Epithelial cell of proximal tubule (primary cell): Measurements from ENCODE around the gene WLS. TPM values are rescaled to one million over a fixed set of nuclear protein-coding genes. Genes with fewer than 3 reads are reported as not detected.

Source experiments
- DNase-seq: peaks from one replicate; pipeline ENCODE4 v3.0.0-alpha.2; 2011; ENCODE audit warnings: low read depth
- H3K4me3 ChIP-seq: 2 replicates; pipeline ENCODE4 v1.5.1; 2011; ENCODE audit warnings: low read depth, mild to moderate bottlenecking, low read length
- total RNA-seq: library from RNA; depleted of rRNA; stranded (reverse); fragments of >200 nt; gene quantifications from 2 replicates; pipeline ENCODE4 v1.2.3, GENCODE V29; 2015
- TF ChIP-seq, protein P1 (sequence below): conservative IDR thresholded peaks from 2 replicates; pipeline ENCODE4 v1.5.1; 2012; ENCODE audit warnings: low read depth, mild to moderate bottlenecking, low read length

The WLS gene
- total RNA-seq, 1 donor from 2014 or later, result 14.4 TPM

DNA sequence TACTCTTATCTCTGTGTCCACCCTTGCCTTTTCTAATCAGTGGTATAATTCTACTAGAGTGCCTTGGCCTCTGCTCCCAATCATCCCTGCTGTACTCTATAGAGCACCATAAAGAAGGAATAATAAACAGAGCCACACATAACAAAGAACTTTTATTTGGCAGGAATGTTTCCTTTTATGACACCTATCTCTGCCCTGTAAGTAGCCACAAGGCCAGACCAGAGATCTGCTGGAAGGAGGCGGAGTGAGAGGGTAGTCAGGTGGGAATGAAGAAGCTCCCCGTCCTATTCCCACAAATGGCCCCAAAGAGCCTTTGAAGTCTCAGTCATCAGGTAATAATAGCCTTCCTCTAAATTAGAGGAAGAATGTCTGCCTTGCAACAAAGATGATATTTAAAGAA lies 32.7 kb downstream of the WLS start:
- no peak overlapping the region for H3K4me3 ChIP-seq
- DNase-seq, result no peak
- TF ChIP-seq, protein P1, sequence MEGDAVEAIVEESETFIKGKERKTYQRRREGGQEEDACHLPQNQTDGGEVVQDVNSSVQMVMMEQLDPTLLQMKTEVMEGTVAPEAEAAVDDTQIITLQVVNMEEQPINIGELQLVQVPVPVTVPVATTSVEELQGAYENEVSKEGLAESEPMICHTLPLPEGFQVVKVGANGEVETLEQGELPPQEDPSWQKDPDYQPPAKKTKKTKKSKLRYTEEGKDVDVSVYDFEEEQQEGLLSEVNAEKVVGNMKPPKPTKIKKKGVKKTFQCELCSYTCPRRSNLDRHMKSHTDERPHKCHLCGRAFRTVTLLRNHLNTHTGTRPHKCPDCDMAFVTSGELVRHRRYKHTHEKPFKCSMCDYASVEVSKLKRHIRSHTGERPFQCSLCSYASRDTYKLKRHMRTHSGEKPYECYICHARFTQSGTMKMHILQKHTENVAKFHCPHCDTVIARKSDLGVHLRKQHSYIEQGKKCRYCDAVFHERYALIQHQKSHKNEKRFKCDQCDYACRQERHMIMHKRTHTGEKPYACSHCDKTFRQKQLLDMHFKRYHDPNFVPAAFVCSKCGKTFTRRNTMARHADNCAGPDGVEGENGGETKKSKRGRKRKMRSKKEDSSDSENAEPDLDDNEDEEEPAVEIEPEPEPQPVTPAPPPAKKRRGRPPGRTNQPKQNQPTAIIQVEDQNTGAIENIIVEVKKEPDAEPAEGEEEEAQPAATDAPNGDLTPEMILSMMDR, result no peak

DNA sequence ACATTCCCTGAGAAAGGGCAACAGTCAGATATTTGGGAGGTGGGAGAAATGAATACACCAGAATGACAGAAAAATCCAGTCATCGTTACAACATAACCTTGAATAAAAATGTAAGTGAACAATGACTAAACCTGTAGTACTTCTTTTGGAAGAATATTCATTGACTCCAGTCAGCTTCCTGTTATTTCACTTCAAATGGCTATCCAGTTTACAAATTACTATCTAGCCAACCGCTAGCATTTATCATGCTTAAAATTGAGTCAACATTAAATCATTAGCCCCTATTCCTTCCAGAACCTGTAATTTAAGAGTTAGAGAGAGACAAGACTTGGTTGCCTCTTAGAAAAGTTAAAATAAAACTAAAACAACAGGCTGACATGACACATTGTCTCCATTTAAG lies 33.6 kb downstream of the WLS start:
- no peak for DNase-seq
- TF ChIP-seq, protein P1, result no peak
- H3K4me3 ChIP-seq, result no peak overlapping the region

DNA sequence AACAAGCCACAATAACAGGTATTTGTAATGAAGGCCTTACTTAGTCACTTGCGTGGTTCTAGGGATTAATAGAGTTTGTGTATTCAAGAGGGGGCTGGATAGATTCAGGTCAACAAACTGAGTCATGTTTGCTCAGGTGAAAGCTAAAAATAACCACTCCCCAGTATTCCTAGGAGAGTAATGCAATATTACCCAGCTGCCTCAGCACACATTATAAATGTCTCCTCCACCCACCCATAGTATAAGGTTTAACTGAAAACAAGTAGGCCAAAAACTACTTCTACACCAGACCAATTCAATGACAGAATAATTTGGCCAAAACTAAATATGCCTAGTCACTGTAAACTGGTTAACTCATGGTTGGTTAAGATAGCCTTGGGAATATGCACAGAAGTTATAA lies 34.4 kb downstream of the WLS start:
- TF ChIP-seq, protein P1, result no peak
- DNase-seq, result no peak
- H3K4me3 ChIP-seq, result no peak overlapping the region

DNA sequence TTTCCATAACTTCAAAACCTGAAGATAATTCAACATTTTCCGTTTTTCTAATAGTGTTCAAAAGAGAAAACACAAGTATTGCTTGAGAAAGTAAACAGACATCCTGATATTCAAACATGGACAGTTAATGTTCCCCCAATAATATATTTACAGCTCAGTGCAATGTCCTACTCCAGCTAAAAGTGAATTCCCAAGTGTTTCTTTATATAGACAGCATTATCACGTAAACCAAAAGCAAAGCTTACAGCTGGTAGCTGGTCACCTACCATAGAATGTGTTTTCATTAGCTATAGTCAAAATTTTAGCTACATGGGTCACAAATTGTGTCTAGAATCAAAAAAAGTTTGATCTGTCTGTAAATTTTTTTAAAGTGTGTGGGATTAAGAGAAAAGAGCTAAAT lies 34.9 kb downstream of the WLS start:
- no peak overlapping the region for H3K4me3 ChIP-seq
- TF ChIP-seq, protein P1, result no peak

DNA sequence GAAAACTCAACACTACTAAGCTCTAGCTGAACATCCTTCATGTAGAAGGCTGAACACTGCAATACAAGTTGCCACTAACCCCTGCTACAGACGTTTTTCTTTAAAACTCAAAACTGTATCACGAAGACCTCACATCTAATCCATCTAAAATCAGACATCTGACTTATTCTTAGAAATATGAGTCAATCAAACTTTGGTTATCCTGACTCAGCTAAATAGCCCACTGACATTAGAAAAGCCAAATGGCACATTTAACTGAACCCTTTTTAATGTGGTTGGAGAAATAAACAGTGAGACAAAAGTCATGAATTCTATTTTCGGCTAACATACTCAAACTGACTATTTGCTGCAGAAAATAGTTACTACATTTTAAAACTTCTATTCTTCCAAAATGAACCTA lies 35.6 kb downstream of the WLS start:
- TF ChIP-seq, protein P1, result no peak
- no peak for DNase-seq
- H3K4me3 ChIP-seq, result no peak overlapping the region

More for the DNA sequence above, 34.9 kb downstream of the WLS start:
- no peak for DNase-seq

DNA sequence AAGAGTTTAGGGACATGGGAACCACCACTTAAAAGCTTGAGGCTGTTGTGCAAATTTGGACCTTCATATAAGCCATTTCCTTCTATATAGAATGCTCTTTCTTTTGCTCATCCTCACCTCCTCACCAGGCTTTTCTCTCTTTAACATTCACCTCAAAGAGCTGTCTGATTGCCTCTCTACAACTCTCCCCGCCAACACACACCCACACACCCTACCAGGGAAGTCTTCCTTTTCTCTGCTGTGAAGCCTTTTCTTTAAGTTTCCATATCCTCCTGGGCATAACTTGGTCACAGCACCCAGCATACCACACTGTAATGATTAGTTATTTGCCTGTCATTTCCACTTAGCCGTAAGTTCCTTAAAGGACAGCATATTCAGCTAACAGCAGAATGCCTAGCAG lies 40.6 kb downstream of the WLS start:
- TF ChIP-seq, protein P1, result no peak
- DNase-seq, result no peak
- no peak overlapping the region for H3K4me3 ChIP-seq

DNA sequence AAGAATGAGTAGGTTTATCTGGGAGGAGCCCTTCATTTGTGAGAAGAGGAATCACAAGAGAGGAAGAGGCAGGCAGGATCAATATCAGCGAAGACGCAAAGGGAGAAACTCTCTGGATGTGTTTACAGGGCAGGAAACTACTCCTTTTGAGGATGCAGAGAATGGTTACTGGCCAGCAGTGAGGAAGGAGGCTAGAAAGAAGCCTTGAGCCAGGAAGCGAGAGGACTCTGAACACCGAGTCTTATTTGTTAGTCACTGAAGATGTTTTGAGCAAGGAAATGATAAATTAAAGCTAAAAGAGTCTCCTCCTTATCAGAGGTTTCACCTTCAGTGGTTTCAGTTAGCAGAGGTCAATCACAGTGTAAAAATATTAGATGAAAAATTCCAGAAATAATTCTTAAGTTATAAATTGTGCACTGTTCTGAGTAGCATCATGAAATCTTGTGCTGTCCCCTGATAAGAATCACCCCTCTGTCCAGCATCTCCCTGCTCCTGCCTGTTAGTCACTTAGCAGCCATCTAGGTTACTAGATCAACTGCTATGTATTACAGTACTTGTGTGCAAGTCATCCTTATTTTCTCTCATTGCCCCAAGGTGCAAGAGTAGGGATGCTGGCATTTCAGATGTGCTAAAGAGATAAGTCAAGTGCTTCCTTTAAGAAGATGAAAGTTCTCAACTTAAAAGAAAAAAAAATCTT lies 43.5 kb downstream of the WLS start:
- DNase-seq, result no peak
- H3K4me3 ChIP-seq, result no peak overlapping the region
- TF ChIP-seq, protein P1, result no peak
